IMR-90 (cell line): ENCODE results near the gene IRAK1. TPM values are rescaled to one million over a fixed set of nuclear protein-coding genes. Genes with fewer than 3 reads are reported as not detected.
A peak's percentile ranks its signal among the peaks of the same experiment; 100 is the strongest.

Experiments
- CEBPB ChIP-seq: IDR thresholded peaks from 2 replicates; pipeline ENCODE4 v1.6.1; 2012; ENCODE audit warnings: low read depth, low read length, improper control_type of control experiment
- CHD1 ChIP-seq: IDR thresholded peaks from 2 replicates; pipeline ENCODE4 v1.6.1; 2012; ENCODE audit warnings: low read depth, low read length, improper control_type of control experiment
- ELK1 ChIP-seq: fragments of 150-350 bp; IDR thresholded peaks from 2 replicates; pipeline ENCODE4 v1.6.1; 2016; ENCODE audit warnings: low read depth, mild to moderate bottlenecking, low read length, moderate library complexity, borderline replicate concordance
- NFE2L2 ChIP-seq: fragments of 150-350 bp; IDR thresholded peaks from 2 replicates; pipeline ENCODE4 v1.6.1; 2016; ENCODE audit warnings: low read depth, mild to moderate bottlenecking, low read length
- POLR2A ChIP-seq: IDR thresholded peaks from 2 replicates; pipeline ENCODE4 v1.6.1; 2012; ENCODE audit warnings: mild to moderate bottlenecking, low read depth, low read length
- polyA plus RNA-seq, 3 experiments: library from polyadenylated mRNA; depleted of rRNA; stranded (reverse); fragments of >200 nt; gene quantifications; 2 replicates each; pipeline ENCODE4 v1.2.3, GENCODE V29; 2012; ENCODE audit warnings: low replicate concordance in 1 of 3
- total RNA-seq: library from RNA; depleted of rRNA; stranded (reverse); fragments of >200 nt; gene quantifications from 2 replicates; pipeline ENCODE4 v1.2.3, GENCODE V29; 2012

The IRAK1 gene
- total and polyA plus RNA-seq, 2 of the 4 experiments (the other 2 are of a cell fraction) = 33.3 to 50.2 TPM

- TF ChIP-seq ELK1 = no peak
- no peak for TF ChIP-seq CHD1
- peak; percentile 42; the same call in 1 of the 2 replicates for TF ChIP-seq POLR2A
- no peak for TF ChIP-seq CEBPB
- no peak for TF ChIP-seq NFE2L2
Measured at GRCh38 chrX:154019633-154020528, at the start of gene IRAK1 (continued).
